NCI-H1092 treated with DMSO at 0.1 percent for 48 hours (cell line): ENCODE results near the gene RAB3GAP2.
A peak's percentile ranks its signal among the peaks of the same experiment; 100 is the strongest.
"Not testable (repeated sequence)": the region's sequence is repeated elsewhere in the genome, so short reads cannot be mapped to it uniquely, and the experiment has no call there.

Experiments used
- DNase-seq: peaks from one replicate; lab custom pipeline; 2025; lab: John Stamatoyannopoulos, UW

RAB3GAP2 gene

GRCh38 chr1:220283625-220284024 is 11.4 kb upstream of the RAB3GAP2 start:
- DNase-seq: no peak

GRCh38 chr1:220281159-220281574 is 8.9 kb upstream of the RAB3GAP2 start:
- DNase-seq: no peak

- no peak for DNase-seq
Observed at GRCh38 chr1:220280249-220280648, 8.0 kb upstream of the RAB3GAP2 start.

- DNase-seq: no peak
Observed at GRCh38 chr1:220278991-220279390, 6.7 kb upstream of the RAB3GAP2 start.

- DNase-seq: no peak
Observed at GRCh38 chr1:220275430-220275829, 3.2 kb upstream of the RAB3GAP2 start.

- DNase-seq: no peak
Observed at GRCh38 chr1:220274251-220274855, 2.1 kb upstream of the RAB3GAP2 start.

GRCh38 chr1:220272841-220273090 is 513 bp upstream of the RAB3GAP2 start:
- DNase-seq: no peak

GRCh38 chr1:220271706-220272046 is 577 bp downstream of the RAB3GAP2 start:
- DNase-seq: peak; percentile 23

- DNase-seq: no peak
Observed at GRCh38 chr1:220269036-220269435, 3.2 kb downstream of the RAB3GAP2 start.

GRCh38 chr1:220267630-220268029 is 4.6 kb downstream of the RAB3GAP2 start:
- DNase-seq: no peak

- DNase-seq: not testable (repeated sequence)
Observed at GRCh38 chr1:220260228-220260627, 12.0 kb downstream of the RAB3GAP2 start.

- DNase-seq: not testable (repeated sequence)
Observed at GRCh38 chr1:220259756-220260155, 12.5 kb downstream of the RAB3GAP2 start.

- DNase-seq: not testable (repeated sequence)
Observed at GRCh38 chr1:220256194-220256593, 16.1 kb downstream of the RAB3GAP2 start.

- DNase-seq: no peak
Observed at GRCh38 chr1:220255204-220255603, 17.0 kb downstream of the RAB3GAP2 start.

- DNase-seq: not testable (repeated sequence)
Observed at GRCh38 chr1:220253290-220253689, 19.0 kb downstream of the RAB3GAP2 start.

- DNase-seq: no peak
Observed at GRCh38 chr1:220251272-220251671, 21.0 kb downstream of the RAB3GAP2 start.

- DNase-seq: no peak
Observed at GRCh38 chr1:220250681-220251080, 21.6 kb downstream of the RAB3GAP2 start.

- no peak for DNase-seq
Observed at GRCh38 chr1:220249522-220249921, 22.7 kb downstream of the RAB3GAP2 start.

GRCh38 chr1:220248715-220249265 is 23.5 kb downstream of the RAB3GAP2 start:
- not testable (repeated sequence) for DNase-seq

- not testable (repeated sequence) for DNase-seq
Observed at GRCh38 chr1:220245900-220246299, 26.4 kb downstream of the RAB3GAP2 start.

GRCh38 chr1:220243947-220244346 is 28.3 kb downstream of the RAB3GAP2 start:
- DNase-seq: no peak

GRCh38 chr1:220241072-220241663 is 31.1 kb downstream of the RAB3GAP2 start:
- DNase-seq: no peak

GRCh38 chr1:220239966-220240365 is 32.3 kb downstream of the RAB3GAP2 start:
- DNase-seq: no peak

GRCh38 chr1:220239213-220239612 is 33.0 kb downstream of the RAB3GAP2 start:
- DNase-seq: no peak
